ENCODE measurements around the gene WDR93. TPM values are rescaled to one million over a fixed set of nuclear protein-coding genes. Genes with fewer than 3 reads are reported as not detected.

Gene WDR93
- total RNA-seq, 1 experiment from 2014 or later = 0.16 TPM

DNA sequence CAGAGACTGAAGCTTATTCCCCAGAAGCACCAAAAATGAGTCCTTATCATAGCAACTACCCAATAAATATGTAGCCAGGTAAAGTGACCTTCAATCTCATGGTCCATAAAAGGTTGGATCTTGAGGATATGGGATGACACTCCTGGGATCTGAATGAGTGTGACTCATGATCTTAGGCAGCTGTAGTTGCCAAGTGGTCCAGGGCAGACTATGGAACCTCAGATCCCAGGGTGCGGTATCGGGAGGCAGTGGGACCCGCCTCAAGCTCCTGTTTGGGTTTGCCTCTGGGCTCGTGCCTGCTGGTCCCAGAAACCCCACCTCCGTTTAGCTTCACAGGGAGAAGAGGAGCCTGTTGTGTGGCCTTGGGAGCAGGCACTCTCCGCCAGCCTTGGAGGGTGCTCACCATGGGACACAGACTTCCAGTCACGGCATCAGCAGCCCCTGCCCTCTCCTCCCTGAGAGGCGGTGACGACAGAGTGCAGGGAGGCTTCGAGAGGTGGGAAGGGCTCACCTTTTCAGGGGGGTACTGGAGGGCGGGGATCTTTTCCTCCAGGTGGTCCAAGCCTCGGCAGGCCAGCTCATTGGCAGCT lies 19.5 kb upstream of the WDR93 start:
- no peak overlapping the region for H3K27ac Mint-ChIP-seq (ENCODE audit: unreplicated experiment)
- H3K36me3 Mint-ChIP-seq (ENCODE audit: insufficient read depth, unreplicated experiment) = no peaks in the 10 kb centered on the region
- H3K4me1 ChIP-seq = peaks cover 9% of the 10 kb centered on the region; the same call in 1 of the 2 replicates
- no peak overlapping the region for H3K4me3 Mint-ChIP-seq (ENCODE audit: unreplicated experiment)
- H3K27me3 ChIP-seq (replicated peaks; ENCODE audit: control insufficient read depth, insufficient read depth, low read length) = no peaks in the 10 kb centered on the region
- TF ChIP-seq, protein P1, sequence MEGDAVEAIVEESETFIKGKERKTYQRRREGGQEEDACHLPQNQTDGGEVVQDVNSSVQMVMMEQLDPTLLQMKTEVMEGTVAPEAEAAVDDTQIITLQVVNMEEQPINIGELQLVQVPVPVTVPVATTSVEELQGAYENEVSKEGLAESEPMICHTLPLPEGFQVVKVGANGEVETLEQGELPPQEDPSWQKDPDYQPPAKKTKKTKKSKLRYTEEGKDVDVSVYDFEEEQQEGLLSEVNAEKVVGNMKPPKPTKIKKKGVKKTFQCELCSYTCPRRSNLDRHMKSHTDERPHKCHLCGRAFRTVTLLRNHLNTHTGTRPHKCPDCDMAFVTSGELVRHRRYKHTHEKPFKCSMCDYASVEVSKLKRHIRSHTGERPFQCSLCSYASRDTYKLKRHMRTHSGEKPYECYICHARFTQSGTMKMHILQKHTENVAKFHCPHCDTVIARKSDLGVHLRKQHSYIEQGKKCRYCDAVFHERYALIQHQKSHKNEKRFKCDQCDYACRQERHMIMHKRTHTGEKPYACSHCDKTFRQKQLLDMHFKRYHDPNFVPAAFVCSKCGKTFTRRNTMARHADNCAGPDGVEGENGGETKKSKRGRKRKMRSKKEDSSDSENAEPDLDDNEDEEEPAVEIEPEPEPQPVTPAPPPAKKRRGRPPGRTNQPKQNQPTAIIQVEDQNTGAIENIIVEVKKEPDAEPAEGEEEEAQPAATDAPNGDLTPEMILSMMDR (IDR thresholded peaks at IDR 0.05; ENCODE audit: insufficient read depth in 1 of 2, low read depth in 1 of 2, low read length in 1 of 2, severe bottlenecking in 1 of 2, unreplicated experiment in 1 of 2) = no peak
- POLR2A ChIA-PET = no interaction called here
- CTCF ChIA-PET = no interaction called here
- H3K27me3 Mint-ChIP-seq (ENCODE audit: insufficient read depth, unreplicated experiment) = no peaks in the 10 kb centered on the region
- no peaks in the 10 kb centered on the region for H3K9me3 Mint-ChIP-seq (ENCODE audit: unreplicated experiment)
- H3K4me3 ChIP-seq (ENCODE audit: low read depth, low read length) = no peak overlapping the region
- intact Hi-C loops (cut with micrococcal nuclease; ENCODE audit: unreplicated experiment) = no loop called here
- no peak for DNase-seq
- H3K36me3 ChIP-seq (ENCODE audit: control insufficient read depth, insufficient read depth, low read length) = no peaks in the 10 kb centered on the region
- H3K4me1 Mint-ChIP-seq (ENCODE audit: low read depth, unreplicated experiment) = no peaks in the 10 kb centered on the region
- H3K9me3 ChIP-seq = no peaks in the 10 kb centered on the region
- BruUV-seq (replicated peaks) = no TSS peak

DNA sequence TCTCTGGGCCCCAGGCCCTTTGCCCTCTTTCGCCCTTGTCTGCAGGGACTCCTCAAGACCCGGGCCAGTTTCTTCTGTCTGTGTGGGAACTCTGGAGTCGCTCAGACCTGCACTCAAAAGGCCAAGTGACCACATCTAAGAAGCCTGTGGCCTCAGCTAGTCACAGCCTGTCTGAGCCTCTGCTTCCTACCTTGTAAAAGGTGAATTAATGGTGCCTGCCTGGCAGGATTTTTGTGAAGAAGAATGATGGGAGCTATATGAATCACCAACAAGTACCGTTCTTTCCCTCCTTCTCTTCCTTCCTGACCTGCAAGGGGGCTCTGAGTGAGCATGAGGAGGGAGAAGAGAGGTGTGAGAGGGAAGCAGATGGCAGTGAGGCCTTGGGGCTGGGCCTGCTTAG lies 18.9 kb upstream of the WDR93 start:
- CTCF ChIA-PET = no interaction called here
- Mint-ChIP-seq H3K27me3 (ENCODE audit: insufficient read depth, unreplicated experiment) (no peaks in the 10 kb centered on the region), H3K27ac (ENCODE audit: unreplicated experiment) (no peak overlapping the region), H3K4me3 (ENCODE audit: unreplicated experiment) (no peak overlapping the region), H3K9me3 (ENCODE audit: unreplicated experiment) (no peaks in the 10 kb centered on the region), H3K4me1 (ENCODE audit: low read depth, unreplicated experiment) (no peaks in the 10 kb centered on the region), H3K36me3 (ENCODE audit: insufficient read depth, unreplicated experiment) (no peaks in the 10 kb centered on the region)
- Histone ChIP-seq H3K27me3 (replicated peaks; ENCODE audit: control insufficient read depth, insufficient read depth, low read length) (no peaks in the 10 kb centered on the region), H3K36me3 (ENCODE audit: control insufficient read depth, insufficient read depth, low read length) (no peaks in the 10 kb centered on the region), H3K4me3 (ENCODE audit: low read depth, low read length) (no peak overlapping the region), H3K9me3 (no peaks in the 10 kb centered on the region), H3K4me1 (0 out of 2 replicates have a peak, but pooled peaks cover 6% of the 10 kb centered on the region)
- POLR2A ChIA-PET = no interaction called here
- no peak for DNase-seq
- intact Hi-C loops (cut with micrococcal nuclease; ENCODE audit: unreplicated experiment) = no loop called here
- TF ChIP-seq, protein P1 (IDR thresholded peaks at IDR 0.05; ENCODE audit: insufficient read depth in 1 of 2, low read depth in 1 of 2, low read length in 1 of 2, severe bottlenecking in 1 of 2, unreplicated experiment in 1 of 2) = no peak
- no TSS peak for BruUV-seq (replicated peaks)

DNA sequence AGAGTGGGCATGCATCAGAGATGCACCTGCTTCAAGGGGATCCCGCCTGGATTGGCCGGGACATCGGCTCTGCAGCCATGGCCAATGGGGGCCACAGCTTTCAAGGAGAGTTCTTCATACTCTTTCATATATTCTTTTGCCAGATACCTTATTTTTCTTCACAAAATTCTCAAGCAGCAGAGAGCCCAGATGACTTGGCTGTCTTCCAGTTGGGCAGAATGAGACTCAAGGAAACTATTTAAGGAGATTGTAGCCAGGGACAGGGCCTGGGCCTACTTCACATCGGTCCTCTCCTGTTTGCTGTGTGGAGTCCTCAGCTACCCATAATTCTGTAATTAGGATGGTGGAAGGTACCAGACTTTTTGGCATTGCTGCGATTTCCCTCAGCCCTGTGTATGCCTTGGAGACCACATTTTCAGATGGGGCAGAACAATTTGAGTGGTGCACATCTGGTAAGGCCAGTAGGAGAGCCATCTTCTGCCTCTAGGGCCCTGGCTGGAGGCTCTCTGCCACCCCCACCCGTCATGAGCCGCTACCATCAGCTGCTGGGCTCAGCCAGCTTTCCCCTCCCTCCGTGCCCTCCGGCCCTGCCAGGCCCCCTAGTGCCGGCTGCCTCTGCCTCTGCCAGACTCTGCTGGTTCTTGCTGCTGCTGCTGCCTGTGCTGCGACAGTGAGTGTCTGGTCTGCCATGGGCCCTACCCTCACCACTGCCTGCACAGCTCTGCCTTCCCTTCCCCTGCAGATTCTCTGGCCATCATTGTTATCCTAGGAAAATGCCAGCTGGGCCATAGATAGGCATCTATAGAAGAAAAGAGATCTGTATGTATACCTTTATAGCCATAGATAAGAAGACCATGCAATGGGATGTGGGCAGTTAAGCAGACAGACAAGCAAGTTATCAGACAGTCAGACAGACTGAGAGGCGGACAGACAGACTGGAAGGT lies 18.1 kb upstream of the WDR93 start:
- CTCF ChIA-PET = interaction anchor here (0.7 to 1.1 kb wide), 2 partner anchors 11 to 471 kb away, joined by 3 read pairs; no protein-coding TSS in a partner anchor
- no peak overlapping the region for H3K4me3 ChIP-seq (ENCODE audit: low read depth, low read length)
- no peak overlapping the region for H3K27ac Mint-ChIP-seq (ENCODE audit: unreplicated experiment)
- H3K9me3 Mint-ChIP-seq (ENCODE audit: unreplicated experiment) = no peaks in the 10 kb centered on the region
- intact Hi-C loops (cut with micrococcal nuclease; ENCODE audit: unreplicated experiment) = no loop called here
- no peaks in the 10 kb centered on the region for H3K9me3 ChIP-seq
- H3K27me3 Mint-ChIP-seq (ENCODE audit: insufficient read depth, unreplicated experiment) = no peaks in the 10 kb centered on the region
- DNase-seq = no peak
- BruUV-seq (replicated peaks) = no TSS peak
- no peaks in the 10 kb centered on the region for H3K36me3 ChIP-seq (ENCODE audit: control insufficient read depth, insufficient read depth, low read length)
- 0 out of 2 replicates have a peak, but pooled peaks cover 6% of the 10 kb centered on the region for H3K4me1 ChIP-seq
- POLR2A ChIA-PET = no interaction called here
- TF ChIP-seq, protein P1 (IDR thresholded peaks at IDR 0.05; ENCODE audit: insufficient read depth in 1 of 2, low read depth in 1 of 2, low read length in 1 of 2, severe bottlenecking in 1 of 2, unreplicated experiment in 1 of 2) = no peak
- H3K27me3 ChIP-seq (replicated peaks; ENCODE audit: control insufficient read depth, insufficient read depth, low read length) = no peaks in the 10 kb centered on the region
- H3K4me1 Mint-ChIP-seq (ENCODE audit: low read depth, unreplicated experiment) = no peaks in the 10 kb centered on the region
- H3K4me3 Mint-ChIP-seq (ENCODE audit: unreplicated experiment) = no peak overlapping the region
- no peaks in the 10 kb centered on the region for H3K36me3 Mint-ChIP-seq (ENCODE audit: insufficient read depth, unreplicated experiment)

Data from Caco-2 (cell line).